ENCODE measurements around the gene SEPTIN12. TPM values are rescaled to one million over a fixed set of nuclear protein-coding genes. Genes with fewer than 3 reads are reported as not detected.

Gene SEPTIN12
- total RNA-seq, 4 donors from 2014 or later: not detected

GRCh38 chr16:4811773-4812172 is 23.6 kb upstream of the SEPTIN12 start:
- no peak for TF ChIP-seq EP300 (IDR thresholded peaks at IDR 0.05)
- no peak for TF ChIP-seq POLR2A (IDR thresholded peaks at IDR 0.05)
- no peak for TF ChIP-seq POLR2AphosphoS5 (IDR thresholded peaks at IDR 0.05)
- no peak for TF ChIP-seq CTCF (IDR thresholded peaks at IDR 0.05)
- Histone ChIP-seq H3K27ac (peak overlapping the region in 3 of 4 donors; percentile 4 to 89 (median 83)), H3K36me3 (peaks cover 0 to 98% of the 10 kb centered on the region in 2 donors), H3K4me1 (peaks cover 6 to 38% (median 9%) of the 10 kb centered on the region in 3 donors), H3K4me3 (no peak overlapping the region), H3K27me3 (no peaks in the 10 kb centered on the region), H3K9me3 (no peaks in the 10 kb centered on the region)
- ATAC-seq: no peak
- no CpG with 5 or more reads among the region's 9 CpGs for WGBS, 2 donors (ENCODE audit: low coverage in 1 of 2)

- Histone ChIP-seq H3K9me3 (no peaks in the 10 kb centered on the region), H3K4me1 (peaks cover 6 to 38% (median 9%) of the 10 kb centered on the region in 3 donors), H3K36me3 (peaks cover 0 to 98% of the 10 kb centered on the region in 2 donors), H3K4me3 (no peak overlapping the region), H3K27me3 (no peaks in the 10 kb centered on the region), H3K27ac (peak overlapping the region in 2 of 4 donors; percentile 83 to 89)
- 100% methylated on average over 1 to 2 of the region's 3 CpGs for WGBS, 2 donors (ENCODE audit: low coverage in 1 of 2)
- no peak for TF ChIP-seq POLR2A (IDR thresholded peaks at IDR 0.05)
- ATAC-seq: no peak
These were observed 23.1 kb upstream of the SEPTIN12 start for GRCh38 chr16:4811242-4811641.

GRCh38 chr16:4806280-4806679 is 18.1 kb upstream of the SEPTIN12 start:
- no peak overlapping the region for H3K27ac ChIP-seq
- peaks cover 0 to 33% (median 11%) of the 10 kb centered on the region in 3 donors for H3K4me1 ChIP-seq
- TF ChIP-seq EP300 (IDR thresholded peaks at IDR 0.05): no peak
- no peak for TF ChIP-seq POLR2AphosphoS5 (IDR thresholded peaks at IDR 0.05)
- TF ChIP-seq CTCF (IDR thresholded peaks at IDR 0.05): no peak
- no peak for TF ChIP-seq POLR2A (IDR thresholded peaks at IDR 0.05)
- ATAC-seq: no peak
- 82 to 96% methylated on average over 4 to 6 of the region's 6 CpGs for WGBS, 2 donors (ENCODE audit: low coverage in 1 of 2)
- peaks cover 0 to 72% of the 10 kb centered on the region in 2 donors for H3K36me3 ChIP-seq
- H3K4me3 ChIP-seq: no peak overlapping the region
- no peaks in the 10 kb centered on the region for H3K9me3 ChIP-seq
- H3K27me3 ChIP-seq: no peaks in the 10 kb centered on the region

- no peak for ATAC-seq
These were observed 17.1 kb upstream of the SEPTIN12 start for GRCh38 chr16:4805231-4805630.

GRCh38 chr16:4803898-4804762 is 16.0 kb upstream of the SEPTIN12 start:
- Histone ChIP-seq H3K4me3 (no peak overlapping the region), H3K36me3 (peaks cover 0 to 63% of the 10 kb centered on the region in 2 donors), H3K4me1 (peaks cover 0 to 47% (median 15%) of the 10 kb centered on the region in 3 donors), H3K27me3 (no peaks in the 10 kb centered on the region), H3K9me3 (no peaks in the 10 kb centered on the region), H3K27ac (peak overlapping the region in 3 of 4 donors; percentile 92 to 96 (median 96))
- TF ChIP-seq POLR2A (IDR thresholded peaks at IDR 0.05) (no peak), POLR2AphosphoS5 (IDR thresholded peaks at IDR 0.05) (no peak), CTCF (IDR thresholded peaks at IDR 0.05) (no peak), EP300 (IDR thresholded peaks at IDR 0.05) (no peak)
- no peak for ATAC-seq
- WGBS, 2 donors (ENCODE audit: low coverage in 1 of 2): 55 to 69% methylated on average over 10 to 17 of the region's 26 CpGs

More at GRCh38 chr16:4805231-4805630, 17.1 kb upstream of the SEPTIN12 start:
- Histone ChIP-seq H3K27me3 (no peaks in the 10 kb centered on the region), H3K4me1 (peaks cover 0 to 44% (median 15%) of the 10 kb centered on the region in 3 donors), H3K9me3 (no peaks in the 10 kb centered on the region), H3K4me3 (no peak overlapping the region), H3K27ac (peak overlapping the region in 3 of 4 donors; percentile 92 to 96 (median 96)), H3K36me3 (peaks cover 0 to 63% of the 10 kb centered on the region in 2 donors)
- 78% methylated on average over 8 of the region's 11 CpGs; no CpG with 5 or more reads in 1 of the 2 donors for WGBS, 2 donors (ENCODE audit: low coverage in 1 of 2)
- TF ChIP-seq CTCF (IDR thresholded peaks at IDR 0.05) (peak in 1 of 4 experiments; percentile 32), POLR2A (IDR thresholded peaks at IDR 0.05) (no peak)
